Tibial nerve (tissue), 4 donors: ENCODE measurements around the gene FAM98B. TPM values are rescaled to one million over a fixed set of nuclear protein-coding genes. Genes with fewer than 3 reads are reported as not detected.

ENCODE experiments used
- DNase-seq, 2 donors: peaks; one replicate each; pipeline ENCODE4 v3.0.0-alpha.2; 2019; ENCODE audit warnings: low spot score in 2 of 2
- H3K27ac ChIP-seq, 4 donors: fragments of 200-600 bp; sonication (generic) in 3 of 4; one replicate each; pipeline ENCODE4 v1.5.1; 2017 to 2019; ENCODE audit warnings: mild to moderate bottlenecking in 1 of 4
- H3K27me3 ChIP-seq, 2 donors: fragments of 200-600 bp; sonication (generic) in 1 of 2; one replicate each; pipeline versions ENCODE4 v1.5.1 to v1.6.0; 2017 to 2019
- H3K36me3 ChIP-seq, 3 donors: fragments of 200-600 bp; sonication (generic); one replicate each; pipeline ENCODE4 v1.5.1; 2018 to 2019
- H3K4me1 ChIP-seq, 4 donors: fragments of 200-600 bp; sonication (generic) in 3 of 4; one replicate each; pipeline ENCODE4 v1.5.1; 2017 to 2019
- H3K4me3 ChIP-seq, 4 donors: fragments of 200-600 bp; sonication (generic) in 3 of 4; one replicate each; pipeline ENCODE4 v1.5.1; 2017 to 2019; ENCODE audit warnings: mild to moderate bottlenecking in 1 of 4, moderate library complexity in 1 of 4
- H3K9me3 ChIP-seq, 4 donors: fragments of 200-600 bp; sonication (generic) in 3 of 4; one replicate each; pipeline ENCODE4 v1.5.1; 2017 to 2019
- CTCF ChIP-seq, 5 experiments: fragments of 200-600 bp in 3 of 5; fragments of 450-650 bp in 2 of 5; sonication (generic) in 3 of 5; IDR thresholded peaks; one replicate each; pipeline ENCODE4 v1.5.1; 2016 to 2019; ENCODE audit warnings: antibody characterized with exemption in 5 of 5, mild to moderate bottlenecking in 3 of 5, moderate library complexity in 2 of 5
- EP300 ChIP-seq, 2 donors: sonication (generic); formaldehyde crosslinking; IDR thresholded peaks; one replicate each; pipeline ENCODE4 v1.6.1; 2017; ENCODE audit warnings: antibody characterized with exemption in 2 of 2, mild to moderate bottlenecking in 1 of 2
- POLR2A ChIP-seq, 2 donors: fragments of 450-650 bp; IDR thresholded peaks; one replicate each; pipeline ENCODE4 v1.6.1; 2017; ENCODE audit warnings: antibody characterized with exemption in 2 of 2, mild to moderate bottlenecking in 2 of 2, moderate library complexity in 2 of 2
- WGBS, 2 donors: methylation state at CpG; one replicate each; pipeline ENCODE4 v1.1.5; 2018; 5-methylcytosine and 5-hydroxymethylcytosine counted together
- total RNA-seq, 4 donors: library from RNA; depleted of rRNA; stranded (reverse); fragments of >200 nt; gene quantifications; one replicate each; pipeline ENCODE4 v1.1.0, GENCODE V29; 2016

Gene FAM98B
- total RNA-seq, 4 donors from 2014 or later, result 7.3 to 17.5 (median 10.9) TPM

DNA sequence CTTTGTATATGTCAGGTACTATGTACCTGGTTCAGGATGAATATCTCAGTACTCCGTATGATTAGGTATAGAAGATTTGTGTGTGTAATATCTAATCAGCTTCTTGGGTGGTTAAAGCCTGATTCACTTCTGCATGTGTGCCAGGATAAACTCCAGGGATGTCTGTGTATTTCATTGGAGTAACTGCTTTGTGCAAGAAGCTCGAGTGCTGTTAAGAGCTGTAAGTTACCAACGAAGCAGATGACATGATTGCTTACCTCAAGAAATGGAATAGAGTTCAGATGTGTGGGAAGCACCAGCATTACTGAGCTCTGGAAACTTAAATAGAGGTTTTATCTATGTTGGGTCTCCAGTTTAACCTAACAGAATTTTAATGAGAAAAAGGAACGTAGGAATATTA, 23.7 kb downstream of the FAM98B start:
- TF ChIP-seq POLR2A (IDR thresholded peaks at IDR 0.05), result no peak
- no peak for TF ChIP-seq EP300 (IDR thresholded peaks at IDR 0.05)
- no peak for TF ChIP-seq CTCF (IDR thresholded peaks at IDR 0.05)
- Histone ChIP-seq H3K36me3 (peaks cover 0 to 56% (median 0%) of the 10 kb centered on the region in 3 donors), H3K27me3 (no peaks in the 10 kb centered on the region), H3K4me3 (no peak overlapping the region), H3K9me3 (no peaks in the 10 kb centered on the region), H3K27ac (no peak overlapping the region), H3K4me1 (no peaks in the 10 kb centered on the region)
- DNase-seq, result no peak
- 67 to 72% methylated on average over 4 of the region's 4 CpGs for WGBS, 2 donors

DNA sequence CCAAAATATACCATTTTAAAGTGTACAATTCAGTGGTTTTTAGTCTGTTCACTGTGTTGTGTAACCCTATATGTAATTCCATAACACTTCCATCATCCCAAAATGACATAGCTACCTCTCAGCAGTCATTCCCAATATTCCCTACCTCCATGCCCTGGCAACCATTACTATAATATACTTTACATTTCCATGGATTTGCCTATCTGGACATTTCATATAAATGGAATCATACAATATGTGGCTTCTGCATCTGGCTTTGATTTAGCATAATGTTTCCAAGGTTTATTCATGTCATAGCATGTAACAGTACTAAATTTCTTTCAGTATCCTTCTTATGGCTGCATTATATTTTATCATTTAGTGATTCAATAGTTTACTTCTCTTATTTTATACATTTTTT, 25.3 kb downstream of the FAM98B start:
- no peak for DNase-seq
- H3K27me3 ChIP-seq, result no peaks in the 10 kb centered on the region
- TF ChIP-seq EP300 (IDR thresholded peaks at IDR 0.05) (no peak), POLR2A (IDR thresholded peaks at IDR 0.05) (no peak), CTCF (IDR thresholded peaks at IDR 0.05) (no peak)
- peaks cover 0 to 57% (median 0%) of the 10 kb centered on the region in 3 donors for H3K36me3 ChIP-seq
- no peak overlapping the region for H3K27ac ChIP-seq
- H3K9me3 ChIP-seq, result no peaks in the 10 kb centered on the region
- no peaks in the 10 kb centered on the region for H3K4me1 ChIP-seq
- H3K4me3 ChIP-seq, result no peak overlapping the region

DNA sequence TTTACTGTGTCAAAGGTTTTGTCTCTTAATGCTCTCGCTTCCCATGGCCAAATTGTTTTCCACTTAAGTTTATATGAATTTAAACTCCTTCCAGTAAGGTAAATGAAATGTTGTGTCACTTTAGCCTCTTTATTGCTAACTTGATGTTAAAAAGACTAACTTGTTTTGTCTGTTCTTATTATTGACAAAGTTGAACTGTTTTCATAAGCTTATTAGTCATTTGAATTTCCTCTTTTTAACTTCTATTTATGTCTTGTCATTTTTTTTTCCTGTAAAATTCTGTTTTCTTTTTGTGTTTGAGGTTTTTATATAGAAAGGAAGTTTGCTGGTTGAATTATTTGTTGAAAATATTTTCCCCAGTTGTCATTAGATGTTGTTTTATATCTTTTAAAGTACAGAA, 25.8 kb downstream of the FAM98B start:
- no peak overlapping the region for H3K4me3 ChIP-seq
- H3K27me3 ChIP-seq, result no peaks in the 10 kb centered on the region
- H3K27ac ChIP-seq, result no peak overlapping the region
- TF ChIP-seq CTCF (IDR thresholded peaks at IDR 0.05), result no peak
- TF ChIP-seq POLR2A (IDR thresholded peaks at IDR 0.05), result no peak
- TF ChIP-seq EP300 (IDR thresholded peaks at IDR 0.05), result no peak
- no peaks in the 10 kb centered on the region for H3K9me3 ChIP-seq
- WGBS, 2 donors, result 89 to 98% methylated on average over 1 of the region's 1 CpG
- H3K36me3 ChIP-seq, result peaks cover 0 to 57% (median 0%) of the 10 kb centered on the region in 3 donors
- H3K4me1 ChIP-seq, result no peaks in the 10 kb centered on the region
- no peak for DNase-seq

GRCh38 chr15:38481113-38481512, 27.2 kb downstream of the FAM98B start:
- H3K4me1 ChIP-seq, result no peaks in the 10 kb centered on the region

GRCh38 chr15:38481761-38482160, 27.8 kb downstream of the FAM98B start:
- no peak for TF ChIP-seq POLR2A (IDR thresholded peaks at IDR 0.05)
- TF ChIP-seq EP300 (IDR thresholded peaks at IDR 0.05), result no peak
- no peak for TF ChIP-seq CTCF (IDR thresholded peaks at IDR 0.05)
- no peak overlapping the region for H3K27ac ChIP-seq
- WGBS, 2 donors, result 95 to 96% methylated on average over 3 of the region's 3 CpGs
- H3K27me3 ChIP-seq, result no peaks in the 10 kb centered on the region
- H3K9me3 ChIP-seq, result no peaks in the 10 kb centered on the region
- peaks cover 0 to 43% (median 0%) of the 10 kb centered on the region in 3 donors for H3K36me3 ChIP-seq
- H3K4me3 ChIP-seq, result no peak overlapping the region
- no peaks in the 10 kb centered on the region for H3K4me1 ChIP-seq
- DNase-seq, result no peak

More at GRCh38 chr15:38481113-38481512, 27.2 kb downstream of the FAM98B start:
- H3K9me3 ChIP-seq, result no peaks in the 10 kb centered on the region
- H3K27me3 ChIP-seq, result no peaks in the 10 kb centered on the region
- H3K27ac ChIP-seq, result no peak overlapping the region
- no peak for DNase-seq
- TF ChIP-seq CTCF (IDR thresholded peaks at IDR 0.05), result no peak
- no peak for TF ChIP-seq POLR2A (IDR thresholded peaks at IDR 0.05)
- no peak for TF ChIP-seq EP300 (IDR thresholded peaks at IDR 0.05)
- H3K4me3 ChIP-seq, result no peak overlapping the region
- H3K36me3 ChIP-seq, result peaks cover 0 to 45% (median 0%) of the 10 kb centered on the region in 3 donors
- 90 to 96% methylated on average over 5 of the region's 5 CpGs for WGBS, 2 donors
